Stimulated activated CD8-positive, alpha-beta memory T cell treated with anti-CD3 and anti-CD28 coated beads, Interleukin-7, amount 100 ng/mL, for 48 hours (primary cell): ENCODE data around the gene NEXMIF.
"Not testable (repeated sequence)": the region's sequence is repeated elsewhere in the genome, so short reads cannot be mapped to it uniquely, and the experiment has no call there.

Experiments used
- DNase-seq, 2 donors: peaks; one replicate each; pipeline ENCODE4 v3.0.0-alpha.2; 2020; ENCODE audit warnings: low read depth in 1 of 2; ENCODE audit errors: extremely low read depth in 1 of 2

NEXMIF gene

DNA sequence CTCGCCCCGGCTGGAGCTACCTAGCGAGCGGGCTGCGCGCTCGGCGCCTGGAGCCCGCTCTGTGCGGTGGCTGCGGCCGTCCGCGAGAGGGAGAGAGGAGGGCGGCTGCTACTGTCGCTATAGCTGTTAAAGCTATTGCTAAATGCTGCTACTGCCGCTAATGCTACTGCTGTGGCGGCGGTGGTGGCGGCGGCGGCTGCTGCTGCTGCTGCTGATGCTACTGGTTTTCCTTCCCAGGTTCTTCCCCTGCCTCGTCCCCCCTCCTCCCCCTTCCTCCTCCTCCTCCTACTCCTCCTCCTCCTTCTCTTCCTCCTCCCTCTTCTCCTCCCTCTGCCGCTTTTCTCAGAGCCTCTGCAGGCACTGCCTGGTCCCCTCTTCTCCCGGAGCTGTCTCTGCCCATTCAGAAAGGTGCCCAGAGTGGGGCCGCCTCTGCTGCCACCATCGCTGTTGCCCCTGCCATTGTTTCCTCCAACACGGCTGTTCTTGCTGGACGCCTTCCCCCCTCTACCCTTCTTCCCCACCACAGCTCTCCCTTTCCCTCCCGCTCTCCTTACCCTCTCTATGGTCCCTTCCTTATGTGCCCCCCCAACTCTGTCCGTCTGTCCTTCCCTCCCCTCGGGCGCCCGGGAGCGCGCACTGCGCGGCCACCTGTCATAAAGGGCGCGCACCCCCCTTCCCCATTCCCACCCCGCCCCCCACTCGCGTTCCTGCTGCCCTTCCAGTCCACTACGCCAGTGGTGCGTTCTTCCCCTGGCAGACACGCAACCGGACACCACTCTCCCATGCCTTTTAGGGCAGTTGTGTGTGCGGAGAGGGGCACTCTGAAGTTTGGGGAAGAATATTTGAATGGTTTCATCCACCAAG lies at the start of gene NEXMIF:
TSS of gene NEXMIF (minus strand) at position 228 of the 864 bp plus-strand sequence.
- no peak for DNase-seq

DNA sequence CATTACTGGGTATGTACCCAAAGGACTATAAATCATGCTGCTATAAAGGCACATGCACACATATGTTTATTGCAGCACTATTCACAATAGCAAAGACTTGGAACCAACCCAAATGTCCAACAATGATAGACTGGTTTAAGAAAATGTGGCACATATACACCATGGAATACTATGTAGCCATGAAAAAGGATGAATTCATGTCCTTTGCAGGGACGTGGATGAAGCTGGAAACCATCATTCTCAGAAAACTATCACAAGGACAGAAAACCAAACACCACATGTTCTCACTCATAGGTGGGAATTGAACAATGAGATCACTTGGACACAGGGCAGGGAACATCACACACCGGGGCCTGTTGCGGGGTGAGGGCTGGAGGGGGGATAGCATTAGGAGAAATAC lies 36.7 kb upstream of the NEXMIF start:
- DNase-seq, result not testable (repeated sequence)

DNA sequence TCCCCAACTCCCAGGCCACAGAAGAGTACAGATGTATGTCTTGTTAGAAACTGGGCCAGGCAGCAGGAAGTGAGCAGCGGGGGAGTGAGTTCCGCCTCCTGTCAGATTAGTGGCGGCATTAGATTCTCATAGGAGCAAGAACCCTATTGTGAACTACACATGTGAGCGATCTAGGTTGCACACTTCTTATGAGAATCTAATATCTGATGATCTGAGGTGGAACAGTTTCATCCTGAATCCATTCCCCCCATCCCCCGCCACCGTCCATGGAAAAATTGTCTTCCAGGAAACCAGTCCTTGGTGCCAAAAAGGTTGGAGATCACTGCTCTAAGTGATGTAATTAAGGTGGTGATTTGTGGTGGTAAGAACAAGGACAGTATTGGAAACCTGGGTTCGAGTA lies 24.5 kb upstream of the NEXMIF start:
- no peak for DNase-seq

DNA sequence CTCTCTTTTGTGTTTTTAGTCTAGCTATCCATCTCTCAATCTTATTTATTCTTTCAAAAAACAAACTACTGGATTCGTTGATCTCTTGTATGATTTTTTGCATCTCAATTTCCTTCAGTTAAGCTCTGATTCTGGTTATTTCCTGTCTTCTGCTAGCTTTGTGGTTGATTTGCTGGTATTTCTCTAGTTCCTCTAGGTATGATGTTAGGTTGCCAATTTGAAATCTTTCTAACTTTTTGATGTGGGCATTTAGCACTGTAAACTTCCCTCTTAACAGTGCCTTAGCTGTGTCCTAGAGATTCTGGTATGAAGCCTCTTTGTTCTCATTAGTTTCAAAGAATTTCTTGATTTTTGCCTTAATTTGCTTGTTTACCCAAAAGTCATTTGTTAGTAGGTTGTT lies 15.2 kb upstream of the NEXMIF start:
- no peak for DNase-seq

DNA sequence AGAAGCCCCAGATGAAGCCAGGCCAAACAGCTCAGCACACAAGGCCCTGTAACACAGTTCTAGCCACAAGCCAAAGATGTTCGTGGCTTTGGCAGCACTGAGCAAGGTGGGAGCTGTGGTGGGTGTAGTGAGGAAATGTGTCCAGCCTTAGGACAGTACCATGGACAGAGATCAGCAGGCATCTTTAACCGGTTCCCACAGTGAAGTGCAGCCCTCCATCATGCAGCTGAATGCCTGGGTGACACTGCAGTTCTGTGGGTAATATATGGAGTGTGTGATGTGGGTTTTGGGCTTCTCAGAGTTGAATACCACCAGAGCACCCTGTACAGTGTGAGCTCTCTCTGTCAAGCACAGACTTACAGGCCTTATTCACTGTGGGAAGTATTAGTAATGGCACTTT lies 6.0 kb upstream of the NEXMIF start:
- DNase-seq, result no peak

DNA sequence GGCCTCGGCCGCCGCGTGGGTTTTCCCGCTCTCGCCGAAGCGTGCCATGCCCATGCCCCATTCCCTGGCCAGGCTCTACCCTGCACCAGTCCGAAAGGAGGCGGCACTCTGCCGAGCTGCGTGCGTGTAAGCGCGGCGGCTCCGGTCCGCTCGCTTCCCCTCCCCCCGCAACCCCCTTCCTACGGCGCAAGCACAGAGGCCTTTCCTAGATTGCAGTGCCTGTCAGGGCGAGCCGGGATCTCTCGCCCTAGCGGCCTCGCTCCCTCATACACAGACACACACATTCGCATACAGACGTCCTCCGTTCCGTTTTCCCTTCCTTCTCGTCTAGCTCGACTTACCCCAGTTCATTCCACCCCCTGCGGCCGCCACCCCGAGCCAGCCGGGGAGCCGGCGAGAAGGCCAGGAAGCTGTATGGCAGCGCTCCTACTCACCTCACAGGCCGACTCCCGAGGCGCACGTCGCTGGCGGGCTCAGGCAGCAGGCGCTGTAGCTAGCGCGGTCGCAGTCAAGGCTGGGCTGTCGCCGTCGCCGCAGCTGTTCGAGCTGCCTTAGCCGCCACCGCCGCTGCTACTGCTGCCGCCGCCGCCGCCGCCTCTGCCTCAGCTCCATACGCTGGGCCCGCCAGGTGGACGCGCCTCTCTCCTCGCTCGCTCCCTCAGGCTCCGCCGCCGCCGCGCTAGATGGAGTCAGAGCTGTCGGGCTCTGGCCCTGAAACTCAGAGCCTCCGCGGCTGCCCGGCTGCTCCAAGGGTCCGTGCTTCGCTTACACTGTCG lies 615 bp downstream of the NEXMIF start:
- no peak for DNase-seq

DNA sequence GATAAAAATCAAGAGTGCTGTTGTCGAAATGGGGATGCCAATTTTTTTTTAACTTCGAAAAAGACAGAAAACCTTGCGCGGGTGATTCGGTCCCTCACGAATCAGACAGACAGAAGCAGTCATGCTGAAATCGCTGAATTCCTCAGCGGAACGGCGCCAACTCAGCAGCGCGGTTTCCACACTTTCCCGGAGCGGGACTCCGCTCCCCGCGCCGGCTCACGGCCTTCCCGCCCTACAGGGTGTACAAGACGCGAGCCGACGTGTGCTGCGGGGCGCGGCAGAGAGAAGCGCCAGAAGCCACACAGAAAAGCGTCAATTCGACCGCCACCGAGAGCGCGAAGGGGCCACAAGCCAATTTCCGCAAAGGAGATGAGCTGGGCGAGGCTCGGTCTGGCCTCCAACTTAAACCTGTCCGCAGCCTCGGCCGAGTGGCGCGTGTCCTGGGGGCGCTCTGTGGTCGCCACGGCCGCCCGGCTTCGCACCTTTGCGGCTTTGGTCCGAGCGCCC lies 1.3 kb downstream of the NEXMIF start:
- DNase-seq, result no peak

DNA sequence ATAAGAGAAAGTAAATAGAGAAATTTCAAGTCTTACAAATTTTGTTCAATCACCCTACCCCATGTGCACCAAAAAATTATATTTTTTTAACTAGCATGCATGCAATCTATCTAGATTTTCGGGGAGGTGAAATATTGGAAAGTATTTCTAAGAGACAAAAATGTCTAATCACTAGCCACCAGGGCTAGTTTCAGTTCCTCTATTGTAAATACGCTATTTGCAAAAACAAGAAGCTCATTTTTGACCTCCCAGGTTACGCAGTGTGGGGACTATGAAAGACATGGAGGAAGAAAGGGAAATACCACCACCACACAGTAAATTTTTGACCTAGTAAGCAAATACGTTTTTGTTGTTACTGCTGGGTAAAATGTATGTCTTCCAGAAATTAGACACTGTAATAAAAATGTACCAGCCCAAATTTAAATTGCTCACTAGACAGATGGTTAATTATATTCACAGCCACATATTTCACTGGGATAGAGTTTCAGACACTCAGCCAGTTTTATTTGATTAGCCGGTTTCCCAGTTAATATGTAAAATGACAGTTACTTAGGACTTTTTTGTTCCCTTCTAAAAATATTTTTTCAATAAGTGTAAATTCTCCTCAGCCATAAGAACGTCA lies 2.2 kb downstream of the NEXMIF start:
- no peak for DNase-seq

DNA sequence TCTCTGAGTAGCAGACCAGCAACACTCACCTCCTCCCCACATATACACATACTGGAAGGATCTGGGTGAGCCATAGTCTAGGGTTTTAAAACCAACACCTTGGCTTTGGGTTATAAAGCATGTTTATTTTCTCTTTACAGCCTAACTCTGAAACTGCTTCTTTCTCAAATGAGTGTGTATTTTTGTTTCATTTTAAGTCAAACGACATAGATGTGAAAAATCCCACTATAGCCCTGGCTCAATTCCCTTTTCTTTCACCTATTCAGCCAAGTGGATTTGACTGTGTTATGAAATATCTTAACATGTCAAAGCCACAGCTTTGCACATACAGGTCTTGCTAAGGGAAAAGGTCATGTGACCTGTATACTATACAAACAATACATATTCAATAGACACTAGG lies 13.8 kb downstream of the NEXMIF start:
- DNase-seq, result no peak

DNA sequence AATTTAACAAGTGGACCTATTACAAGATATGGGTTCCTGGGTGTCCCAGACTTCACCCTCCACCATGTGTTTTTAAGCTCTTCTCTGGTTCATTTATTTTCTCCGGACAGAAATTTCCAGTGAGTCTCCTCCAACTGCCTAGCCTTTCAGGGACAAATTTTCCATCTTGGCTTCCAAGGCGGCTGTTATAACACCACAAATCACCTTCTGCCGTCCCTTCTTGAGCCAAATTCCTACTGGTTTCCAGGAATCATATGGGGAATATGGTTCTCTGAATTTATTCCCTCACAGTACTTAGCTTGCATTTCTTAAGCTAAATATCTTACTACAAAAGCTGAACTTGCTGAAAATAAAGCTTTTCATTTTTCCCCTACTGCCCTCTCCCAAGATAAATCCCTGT lies 18.8 kb downstream of the NEXMIF start:
- no peak for DNase-seq

DNA sequence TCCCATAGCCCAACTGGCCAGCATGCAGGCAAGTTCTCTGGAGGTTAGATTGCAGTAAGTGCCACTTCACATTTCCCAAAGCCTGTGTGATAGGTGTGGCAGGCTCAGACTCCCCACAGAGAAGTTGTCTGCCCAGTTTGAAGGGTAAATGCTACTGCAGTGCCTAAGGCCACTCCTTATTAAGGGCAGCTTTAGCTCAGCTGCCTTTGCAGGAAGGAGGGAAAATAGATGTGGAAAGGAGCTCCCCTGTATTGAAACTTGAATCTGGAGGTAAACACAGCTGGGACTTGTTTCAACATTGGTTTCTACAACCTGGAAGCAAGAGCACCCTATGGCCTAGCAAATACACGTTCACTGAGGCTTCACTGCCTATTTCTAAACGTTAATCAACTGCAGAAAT lies 22.4 kb downstream of the NEXMIF start:
- DNase-seq, result no peak

DNA sequence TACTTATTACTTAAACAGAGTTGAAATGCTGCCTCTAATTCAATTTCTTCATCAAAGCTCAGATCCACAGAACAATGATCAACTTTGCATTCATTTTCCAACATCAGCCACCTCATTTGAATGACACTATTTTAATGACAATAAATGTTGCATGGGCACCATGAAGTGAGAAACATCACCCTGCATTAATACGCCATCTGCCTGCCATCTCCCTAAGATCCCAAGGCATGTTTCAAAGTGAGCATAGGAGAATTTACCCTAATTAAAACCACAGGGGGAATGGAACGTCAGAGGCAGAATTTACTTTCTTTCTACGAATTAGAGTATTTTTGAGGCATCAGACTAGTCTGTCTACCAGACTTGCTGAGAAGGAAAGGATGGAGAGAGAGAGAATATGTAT lies 32.7 kb downstream of the NEXMIF start:
- DNase-seq, result no peak

DNA sequence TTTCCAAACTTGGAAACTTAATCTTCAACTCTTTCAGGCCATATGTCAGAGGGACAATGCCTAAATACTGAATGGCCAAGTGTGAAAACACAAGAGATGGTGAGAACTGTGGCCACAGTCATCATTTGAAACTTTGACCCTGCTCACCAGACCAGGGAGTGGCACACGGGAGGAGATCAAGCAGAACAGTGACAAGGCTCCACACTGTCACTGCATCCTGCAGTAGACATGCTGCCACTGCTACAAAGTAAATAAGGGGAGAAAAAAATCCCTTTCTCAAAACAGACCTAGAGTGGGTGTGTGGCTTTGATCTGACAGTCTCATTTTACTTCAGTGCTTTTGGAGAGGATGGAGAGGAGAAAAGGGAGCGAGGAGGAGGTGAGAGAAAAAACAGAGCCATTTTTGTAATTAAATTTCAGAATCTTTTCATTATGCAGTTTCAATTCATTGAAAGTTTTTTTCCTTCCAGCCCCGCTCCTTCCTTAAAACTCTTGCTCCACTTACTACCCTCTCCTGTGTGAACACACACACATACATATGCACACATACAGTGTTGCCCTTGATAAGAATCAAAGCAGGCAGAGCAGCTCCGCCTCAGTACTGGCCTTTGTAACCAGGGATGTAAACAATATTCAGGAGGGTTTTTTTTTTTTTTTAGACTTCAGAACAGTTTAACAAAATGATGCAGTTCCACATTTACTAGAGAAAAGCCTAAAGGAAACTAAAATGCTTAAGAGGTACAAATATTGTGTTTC lies 34.4 kb downstream of the NEXMIF start:
- no peak for DNase-seq

DNA sequence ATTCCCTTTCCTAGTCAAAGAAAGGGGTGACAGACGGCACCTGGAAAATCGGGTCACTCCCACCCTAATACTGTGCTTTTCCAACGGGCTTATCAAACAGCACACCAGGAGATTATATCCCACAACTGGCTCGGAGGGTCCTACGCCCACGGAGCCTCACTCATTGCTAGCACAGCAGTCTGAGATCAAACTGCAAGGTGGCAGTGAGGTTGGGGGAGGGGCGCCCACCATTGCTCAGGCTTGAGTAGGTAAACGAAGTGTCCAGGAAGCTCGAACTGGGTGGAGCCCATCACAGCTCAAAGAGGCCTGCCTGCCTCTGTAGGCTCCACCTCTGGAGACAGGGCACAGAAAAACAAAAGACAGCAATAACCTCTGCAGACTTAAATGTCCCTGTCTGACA lies 42.9 kb downstream of the NEXMIF start:
- not testable (repeated sequence) for DNase-seq

DNA sequence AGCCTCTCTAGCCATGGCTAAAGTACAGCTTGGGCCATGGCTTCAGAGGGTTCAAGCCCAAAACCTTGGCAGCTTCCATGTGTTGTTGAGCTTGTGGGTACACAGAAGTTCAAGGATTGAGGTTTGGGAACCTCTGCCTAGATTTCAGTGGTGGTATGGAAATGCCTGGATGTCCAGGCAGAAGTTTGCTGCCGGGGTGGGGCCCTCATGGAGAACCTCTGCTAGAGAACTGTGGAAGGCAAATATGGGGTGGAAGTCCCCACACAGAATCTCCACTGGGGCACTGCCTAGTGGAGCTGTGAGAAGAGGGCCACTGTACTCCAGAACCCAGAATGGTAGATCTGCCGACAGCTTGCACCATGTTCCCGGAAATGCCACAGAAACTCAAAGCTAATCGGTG lies 59.5 kb downstream of the NEXMIF start:
- no peak for DNase-seq

DNA sequence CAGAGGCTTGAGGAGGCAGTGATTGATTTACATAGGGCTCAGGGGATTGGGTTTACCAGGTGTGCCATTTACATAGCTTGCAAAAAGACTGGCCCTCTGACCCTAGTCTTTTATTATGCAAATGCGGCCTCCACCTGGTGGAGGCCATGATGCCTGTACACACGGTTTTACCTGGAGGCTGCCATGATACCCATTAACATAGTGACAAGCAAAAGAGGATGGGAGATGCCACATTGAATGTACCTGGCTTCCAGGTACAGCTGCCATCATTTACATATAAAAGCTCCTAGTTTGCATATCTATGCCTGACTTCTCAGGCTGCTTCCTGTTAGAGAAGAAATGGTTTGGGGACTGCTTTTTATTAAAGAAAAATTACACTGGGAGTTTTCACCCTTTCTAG lies 72.0 kb downstream of the NEXMIF start:
- no peak for DNase-seq

DNA sequence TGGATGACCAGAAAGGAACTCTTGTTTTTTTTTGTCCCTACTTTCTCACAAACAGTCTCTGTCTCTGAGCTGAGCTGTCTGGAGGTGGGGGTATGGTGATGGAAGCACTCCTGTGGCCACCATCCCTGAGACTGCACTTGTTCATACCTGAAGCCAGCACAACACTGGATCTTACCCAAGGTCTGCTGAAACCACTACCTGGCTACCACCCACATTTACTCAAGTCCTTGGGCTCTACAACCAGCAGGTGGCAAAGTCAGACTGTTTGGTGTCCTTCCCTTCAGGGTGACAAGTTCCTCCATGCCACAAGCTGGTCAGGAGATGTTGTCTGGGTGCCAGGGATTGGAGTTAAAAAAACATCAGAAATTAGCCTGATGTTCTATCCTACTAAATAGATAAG lies 89.7 kb downstream of the NEXMIF start:
- DNase-seq, result no peak

DNA sequence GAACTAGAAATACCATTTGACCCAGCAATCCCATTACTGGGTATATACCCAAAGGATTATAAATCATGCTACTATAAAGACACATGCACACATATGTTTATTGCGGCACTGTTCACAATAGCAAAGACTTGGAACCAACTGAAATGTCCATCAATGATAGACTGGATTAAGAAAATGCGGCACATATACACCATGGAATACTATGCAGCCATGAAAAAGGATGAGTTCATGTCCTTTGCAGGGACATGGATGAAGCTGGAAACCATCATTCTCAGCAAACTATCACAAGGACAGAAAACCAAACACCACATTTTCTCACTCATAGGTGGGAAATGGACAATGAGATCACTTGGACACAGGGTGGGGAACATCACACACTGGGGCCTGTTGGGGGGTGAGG lies 105.5 kb downstream of the NEXMIF start:
- not testable (repeated sequence) for DNase-seq

DNA sequence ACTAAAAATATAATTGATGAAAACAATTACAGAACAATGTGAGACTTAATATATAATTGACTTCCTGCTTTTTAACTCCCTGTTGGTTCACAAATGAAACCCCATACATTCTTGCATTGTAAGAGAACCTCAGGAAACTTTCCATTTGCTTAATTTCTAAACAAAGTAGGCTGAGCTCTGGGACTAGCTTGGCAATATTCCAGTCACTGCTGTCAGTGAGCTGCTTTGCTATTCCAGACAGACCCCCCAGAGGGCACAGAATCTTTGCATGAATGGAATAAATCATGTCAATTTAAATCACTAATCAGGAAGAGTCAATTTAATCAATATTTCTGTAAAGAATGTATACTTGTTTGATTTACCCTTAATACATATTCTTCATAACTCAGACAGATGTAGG lies 110.6 kb downstream of the NEXMIF start:
- DNase-seq, result no peak

DNA sequence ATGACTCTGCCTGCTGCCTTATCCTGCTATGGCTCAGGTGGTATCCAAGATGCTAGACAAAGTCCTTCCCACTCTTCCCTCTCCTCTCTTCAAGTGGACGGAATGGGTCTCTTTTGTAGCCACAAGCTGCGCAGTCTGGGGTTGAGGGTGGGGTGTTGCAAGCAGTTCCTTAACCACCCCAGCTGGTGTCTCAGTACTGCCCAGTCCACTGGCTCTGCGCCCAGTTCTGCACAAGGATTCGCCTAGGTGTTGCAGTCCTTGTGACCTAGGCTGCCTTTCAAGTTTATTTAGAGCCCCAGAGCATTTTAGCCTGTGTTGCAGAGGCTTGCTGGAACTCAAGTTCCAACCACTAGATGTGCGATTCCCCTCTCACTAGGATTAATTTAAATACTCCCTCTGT lies 120.7 kb downstream of the NEXMIF start:
- no peak for DNase-seq

DNA sequence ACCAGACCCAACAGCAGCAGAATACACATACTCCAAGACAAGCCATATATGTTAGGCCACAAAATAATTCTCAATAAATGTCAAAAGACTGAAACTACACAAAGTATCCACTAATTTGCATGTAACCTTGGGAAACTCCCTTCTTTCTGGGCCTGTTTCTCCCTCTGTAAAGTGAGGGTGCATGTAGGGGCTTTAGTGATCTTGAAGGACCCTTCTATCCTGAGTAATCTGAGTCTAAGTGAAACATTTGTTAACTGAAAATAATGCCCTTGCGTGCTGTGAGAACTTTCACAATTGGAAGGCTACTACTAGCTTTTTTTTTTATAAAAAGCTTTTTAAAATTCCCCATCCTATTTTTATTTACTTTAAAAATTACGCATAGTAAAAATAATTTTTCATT lies 125.2 kb downstream of the NEXMIF start:
- no peak for DNase-seq
